IMR-90 (cell line): ENCODE data around the gene ANGPTL4. TPM values are rescaled to one million over a fixed set of nuclear protein-coding genes. Genes with fewer than 3 reads are reported as not detected.

Experiments
- ATAC-seq: fragments of 200-7000 bp; cut with Tn5 transposase; 2 replicates; pipeline ENCODE4 v1.9.1; 2020; ENCODE audit warnings: low read depth, mild to moderate bottlenecking, moderate library complexity
- BruUV-seq: library from RNA; stranded (reverse); fragments of 400-500 nt; replicated peaks from 2 replicates; lab custom pipeline; 2021; lab: Mats Ljungman, UMichigan
- CTCF ChIA-PET: fragments of 300-600 bp; formaldehyde crosslinking; extraction: SDS; loops from one replicate; lab custom pipeline; 2021; ENCODE audit warnings: antibody characterized with exemption; lab: Yijun Ruan, JAX
- POLR2A ChIA-PET: fragments of 300-600 bp; sonication (Branson Sonifier 250); formaldehyde crosslinking; loops from one replicate; lab custom pipeline; 2022; ENCODE audit warnings: antibody characterized with exemption; ENCODE audit not compliant: unreplicated experiment; lab: Charles Lee
- DNase-seq: peaks from one replicate; pipeline ENCODE4 v3.0.0; 2013
- H2AFZ ChIP-seq: replicated peaks from 2 replicates; pipeline ENCODE3; 2013; ENCODE audit warnings: low read length, mild to moderate bottlenecking; ENCODE audit not compliant: poor library complexity
- H2AK5ac ChIP-seq: 2 replicates; pipeline ENCODE4 v1.6.1; 2013; ENCODE audit warnings: low read depth, low read length, inconsistent platforms
- H2AK9ac ChIP-seq: replicated peaks from 2 replicates; pipeline ENCODE3; 2013; ENCODE audit warnings: mild to moderate bottlenecking, low read depth, low read length, moderate library complexity; ENCODE audit not compliant: poor library complexity
- H2BK120ac ChIP-seq: 2 replicates; pipeline ENCODE4 v1.6.1; 2013; ENCODE audit warnings: low read depth, low read length, inconsistent platforms
- H2BK15ac ChIP-seq: 3 replicates; pipeline ENCODE4 v1.6.1; 2013; ENCODE audit warnings: low read depth, low read length, inconsistent platforms
- H2BK20ac ChIP-seq: 2 replicates; pipeline ENCODE4 v1.6.1; 2013; ENCODE audit warnings: low read depth, mild to moderate bottlenecking, inconsistent platforms, low read length, moderate library complexity
- H2BK5ac ChIP-seq: 2 replicates; pipeline ENCODE4 v1.6.1; 2013; ENCODE audit warnings: mild to moderate bottlenecking, low read depth, low read length, inconsistent platforms; ENCODE audit not compliant: poor library complexity, severe bottlenecking
- H3K14ac ChIP-seq: replicated peaks from 2 replicates; pipeline ENCODE4 v1.6.1; 2013; ENCODE audit warnings: low read depth, low read length, inconsistent platforms
- H3K18ac ChIP-seq: 2 replicates; pipeline ENCODE4 v1.6.1; 2013; ENCODE audit warnings: low read depth, low read length, control low read depth
- H3K23ac ChIP-seq: 2 replicates; pipeline ENCODE4 v1.6.1; 2013; ENCODE audit warnings: low read depth, low read length, inconsistent platforms
- H3K27ac ChIP-seq: 2 replicates; pipeline ENCODE4 v1.5.1; 2013; ENCODE audit warnings: mild to moderate bottlenecking, control low read depth, low read length; ENCODE audit not compliant: insufficient read depth
- H3K27me3 ChIP-seq: 2 replicates; pipeline ENCODE4 v1.6.1; 2013; ENCODE audit warnings: low read length; ENCODE audit not compliant: control insufficient read depth, insufficient read depth
- H3K36me3 ChIP-seq: 2 replicates; pipeline ENCODE4 v1.6.1; 2013; ENCODE audit warnings: low read length, mixed read lengths; ENCODE audit not compliant: control insufficient read depth, insufficient read depth
- H3K4ac ChIP-seq: 2 replicates; pipeline ENCODE4 v1.6.1; 2013; ENCODE audit warnings: low read depth, low read length, inconsistent platforms
- H3K4me1 ChIP-seq: 2 replicates; pipeline ENCODE4 v1.6.1; 2013; ENCODE audit warnings: low read length, mixed read lengths; ENCODE audit not compliant: control insufficient read depth, insufficient read depth
- H3K4me2 ChIP-seq: 2 replicates; pipeline ENCODE4 v1.6.1; 2013; ENCODE audit warnings: low read depth, mild to moderate bottlenecking, control low read depth, low read length, moderate library complexity
- H3K4me3 ChIP-seq: 2 replicates; pipeline ENCODE4 v1.5.1; 2013; ENCODE audit warnings: low read depth, mild to moderate bottlenecking, control low read depth, low read length, moderate library complexity; ENCODE audit not compliant: insufficient read depth
- H3K56ac ChIP-seq: 2 replicates; pipeline ENCODE4 v1.6.1; 2013; ENCODE audit warnings: low read length, inconsistent platforms; ENCODE audit not compliant: insufficient read depth; ENCODE audit errors: extremely low read depth
- H3K79me1 ChIP-seq, 2 experiments: 2 replicates each; pipeline ENCODE4 v1.6.1; 2013; ENCODE audit warnings: low read length in 2 of 2, inconsistent platforms in 1 of 2, low read depth in 1 of 2
- H3K9ac ChIP-seq: 2 replicates; pipeline ENCODE4 v1.6.1; 2013; ENCODE audit warnings: low read depth, low read length, control low read depth
- H3K9me1 ChIP-seq: 2 replicates; pipeline ENCODE4 v1.6.1; 2013; ENCODE audit warnings: low read length, inconsistent platforms; ENCODE audit not compliant: insufficient read depth
- H3K9me3 ChIP-seq: 2 replicates; pipeline ENCODE4 v1.6.1; 2013; ENCODE audit warnings: low read length; ENCODE audit not compliant: control insufficient read depth, insufficient read depth
- H4K20me1 ChIP-seq: 2 replicates; pipeline ENCODE4 v1.6.1; 2013; ENCODE audit warnings: low read length, inconsistent platforms; ENCODE audit not compliant: insufficient read depth
- H4K5ac ChIP-seq: 2 replicates; pipeline ENCODE4 v1.6.1; 2013; ENCODE audit warnings: mild to moderate bottlenecking, low read depth, low read length, control low read depth
- H4K8ac ChIP-seq, 2 experiments: 2 replicates each; pipeline ENCODE4 v1.6.1; 2013; ENCODE audit warnings: low read depth in 2 of 2, low read length in 2 of 2, control low read depth in 1 of 2, inconsistent platforms in 1 of 2
- H4K91ac ChIP-seq: 2 replicates; pipeline ENCODE4 v1.6.1; 2013; ENCODE audit warnings: low read depth, low read length, inconsistent platforms; ENCODE audit not compliant: insufficient read depth
- WGBS, 2 experiments: methylation state at CpG; one replicate each; pipeline versions ENCODE4 v1.1.5 to v1.1.7; 2013; ENCODE audit warnings: missing lambda C conversion rate in 2 of 2; ENCODE audit not compliant: insufficient read length in 1 of 2; ENCODE audit errors: extremely low coverage in 2 of 2; 5-methylcytosine and 5-hydroxymethylcytosine counted together
- dilution Hi-C: fragments of 300-500 bp; cut with HindIII; formaldehyde crosslinking; loops from one replicate; pipeline ENCODE4 v1.14.3; 2018; ENCODE audit warnings: low sequenced_read_pairs; ENCODE audit not compliant: unreplicated experiment
- in situ Hi-C: fragments of 300-500 bp; cut with MboI; formaldehyde crosslinking; loops from 3 replicates; pipeline ENCODE4 v1.14.3; 2019; ENCODE audit warnings: low sequenced_read_pairs, inconsistent platforms, mixed read lengths
- intact Hi-C: fragments of 100-400 bp; cut with micrococcal nuclease; formaldehyde crosslinking; loops from 2 replicates; pipeline ENCODE4 v1.10.0; 2022
- polyA plus RNA-seq, 3 experiments: library from polyadenylated mRNA; depleted of rRNA; stranded (reverse); fragments of >200 nt; gene quantifications; 2 replicates each; pipeline ENCODE4 v1.2.3, GENCODE V29; 2012; ENCODE audit warnings: low replicate concordance in 1 of 3
- total RNA-seq: library from RNA; depleted of rRNA; stranded (reverse); fragments of >200 nt; gene quantifications from 2 replicates; pipeline ENCODE4 v1.2.3, GENCODE V29; 2012
- TF ChIP-seq, protein P1 (sequence below): conservative IDR thresholded peaks from 2 replicates; pipeline ENCODE4 v1.5.1; 2012; ENCODE audit warnings: mild to moderate bottlenecking, low read depth, low read length, improper control_type of control experiment

Gene ANGPTL4
- total and polyA plus RNA-seq, 2 of the 4 experiments (the other 2 are of a cell fraction): 1.4 to 19.1 TPM

DNA sequence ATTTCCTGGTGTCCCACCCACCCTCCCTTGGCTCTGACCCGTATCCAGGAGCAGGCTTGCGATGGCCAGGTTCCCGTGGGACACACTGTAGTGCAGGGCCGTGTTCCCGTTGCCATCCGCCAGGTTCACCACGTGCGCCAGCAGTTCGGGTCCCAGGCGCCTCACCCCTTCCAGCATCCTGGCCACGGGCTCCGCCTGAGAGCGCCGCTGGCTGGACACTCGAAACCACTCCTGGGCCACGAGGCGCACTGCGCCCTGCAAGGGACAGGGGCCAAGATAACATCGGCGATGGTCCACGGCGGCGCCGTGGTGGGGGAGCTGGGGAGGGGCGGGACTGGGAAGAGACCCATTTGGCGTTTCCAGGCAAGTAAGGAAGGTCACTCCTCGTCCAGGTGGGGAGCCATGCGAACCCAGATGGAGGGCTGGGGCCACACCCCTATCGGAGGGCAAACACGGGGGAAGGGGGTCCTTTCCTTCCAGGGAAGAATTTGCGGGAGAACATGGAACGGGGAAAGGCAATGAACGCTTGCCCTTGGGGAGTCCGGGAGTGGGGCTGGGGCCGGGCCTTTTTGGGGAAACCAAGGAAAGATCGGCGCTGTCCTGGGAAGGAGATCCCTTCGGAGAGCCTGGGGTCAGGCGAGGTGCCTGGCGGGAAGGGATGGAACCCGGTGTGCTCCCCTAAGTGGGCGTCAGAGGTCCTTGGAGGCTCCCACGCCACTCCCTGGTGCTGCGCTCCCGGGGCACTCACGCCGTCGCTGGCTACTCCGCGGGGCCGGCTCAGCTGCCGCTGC, 30.8 kb upstream of the ANGPTL4 start:
- H3K27ac ChIP-seq: no peak overlapping the region
- TF ChIP-seq, protein P1, sequence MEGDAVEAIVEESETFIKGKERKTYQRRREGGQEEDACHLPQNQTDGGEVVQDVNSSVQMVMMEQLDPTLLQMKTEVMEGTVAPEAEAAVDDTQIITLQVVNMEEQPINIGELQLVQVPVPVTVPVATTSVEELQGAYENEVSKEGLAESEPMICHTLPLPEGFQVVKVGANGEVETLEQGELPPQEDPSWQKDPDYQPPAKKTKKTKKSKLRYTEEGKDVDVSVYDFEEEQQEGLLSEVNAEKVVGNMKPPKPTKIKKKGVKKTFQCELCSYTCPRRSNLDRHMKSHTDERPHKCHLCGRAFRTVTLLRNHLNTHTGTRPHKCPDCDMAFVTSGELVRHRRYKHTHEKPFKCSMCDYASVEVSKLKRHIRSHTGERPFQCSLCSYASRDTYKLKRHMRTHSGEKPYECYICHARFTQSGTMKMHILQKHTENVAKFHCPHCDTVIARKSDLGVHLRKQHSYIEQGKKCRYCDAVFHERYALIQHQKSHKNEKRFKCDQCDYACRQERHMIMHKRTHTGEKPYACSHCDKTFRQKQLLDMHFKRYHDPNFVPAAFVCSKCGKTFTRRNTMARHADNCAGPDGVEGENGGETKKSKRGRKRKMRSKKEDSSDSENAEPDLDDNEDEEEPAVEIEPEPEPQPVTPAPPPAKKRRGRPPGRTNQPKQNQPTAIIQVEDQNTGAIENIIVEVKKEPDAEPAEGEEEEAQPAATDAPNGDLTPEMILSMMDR: no peak
- CTCF ChIA-PET: no interaction called here
- peaks cover 45% of the 10 kb centered on the region for H3K27me3 ChIP-seq
- no peak overlapping the region for H3K18ac ChIP-seq
- H4K91ac ChIP-seq: no peak overlapping the region
- H3K36me3 ChIP-seq: no peaks in the 10 kb centered on the region
- no peaks in the 10 kb centered on the region for H3K79me1 ChIP-seq
- POLR2A ChIA-PET: no interaction called here
- H3K14ac ChIP-seq: no peak overlapping the region
- H3K56ac ChIP-seq: no peak overlapping the region
- H4K8ac ChIP-seq: no peak overlapping the region
- no peak overlapping the region for H3K4me2 ChIP-seq
- in situ Hi-C loops (no loop called here), intact Hi-C loops (no loop called here), dilution Hi-C loops (no loop called here)
- peak overlapping the region; percentile 49 for H2AFZ ChIP-seq
- no peaks in the 10 kb centered on the region for H3K4me1 ChIP-seq
- ATAC-seq: no peak
- no TSS peak for BruUV-seq
- H3K23ac ChIP-seq: no peak overlapping the region
- no peak overlapping the region for H3K9ac ChIP-seq
- H3K4ac ChIP-seq: no peak overlapping the region
- H2BK120ac ChIP-seq: no peak overlapping the region
- H2BK15ac ChIP-seq: no peak overlapping the region
- DNase-seq: no peak
- no peak overlapping the region for H2BK20ac ChIP-seq
- H4K5ac ChIP-seq: no peak overlapping the region
- H3K9me3 ChIP-seq: no peaks in the 10 kb centered on the region
- H4K20me1 ChIP-seq: no peaks in the 10 kb centered on the region
- no peak overlapping the region for H2AK5ac ChIP-seq
- no peaks in the 10 kb centered on the region for H3K9me1 ChIP-seq
- no peak overlapping the region for H2AK9ac ChIP-seq
- WGBS, 2 experiments: 13% methylated on average over 28 of the region's 52 CpGs; no CpG with 5 or more reads in 1 of the 2 experiments
- H2BK5ac ChIP-seq: no peak overlapping the region
- no peak overlapping the region for H3K4me3 ChIP-seq
